Measurements from ENCODE around the gene PTPN4. TPM values are rescaled to one million over a fixed set of nuclear protein-coding genes. Genes with fewer than 3 reads are reported as not detected.
A peak's percentile ranks its signal among the peaks of the same experiment; 100 is the strongest.

PTPN4 gene
- total and polyA plus RNA-seq, 8 donors = 22.0 to 48.4 (median 28.9) TPM

DNA sequence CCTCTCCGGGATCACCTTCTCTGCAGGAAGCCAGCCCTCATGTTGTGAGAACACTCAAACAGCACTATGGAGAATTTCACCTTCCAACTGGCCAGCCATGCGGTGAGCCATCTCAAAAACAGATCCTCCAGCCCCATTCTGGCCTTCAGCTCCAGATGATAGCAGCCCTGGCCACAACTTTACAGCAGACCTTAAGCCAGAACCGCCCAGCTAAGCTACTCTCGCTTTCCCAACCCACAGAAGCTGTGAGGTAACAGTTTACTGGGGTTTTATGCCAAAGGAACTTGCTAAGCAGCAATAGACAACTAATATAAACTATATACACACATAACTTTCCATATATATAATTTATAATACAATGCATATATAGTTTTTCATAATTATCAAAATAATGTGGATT lies 11.6 kb upstream of the PTPN4 start:
- TF ChIP-seq, protein P1, sequence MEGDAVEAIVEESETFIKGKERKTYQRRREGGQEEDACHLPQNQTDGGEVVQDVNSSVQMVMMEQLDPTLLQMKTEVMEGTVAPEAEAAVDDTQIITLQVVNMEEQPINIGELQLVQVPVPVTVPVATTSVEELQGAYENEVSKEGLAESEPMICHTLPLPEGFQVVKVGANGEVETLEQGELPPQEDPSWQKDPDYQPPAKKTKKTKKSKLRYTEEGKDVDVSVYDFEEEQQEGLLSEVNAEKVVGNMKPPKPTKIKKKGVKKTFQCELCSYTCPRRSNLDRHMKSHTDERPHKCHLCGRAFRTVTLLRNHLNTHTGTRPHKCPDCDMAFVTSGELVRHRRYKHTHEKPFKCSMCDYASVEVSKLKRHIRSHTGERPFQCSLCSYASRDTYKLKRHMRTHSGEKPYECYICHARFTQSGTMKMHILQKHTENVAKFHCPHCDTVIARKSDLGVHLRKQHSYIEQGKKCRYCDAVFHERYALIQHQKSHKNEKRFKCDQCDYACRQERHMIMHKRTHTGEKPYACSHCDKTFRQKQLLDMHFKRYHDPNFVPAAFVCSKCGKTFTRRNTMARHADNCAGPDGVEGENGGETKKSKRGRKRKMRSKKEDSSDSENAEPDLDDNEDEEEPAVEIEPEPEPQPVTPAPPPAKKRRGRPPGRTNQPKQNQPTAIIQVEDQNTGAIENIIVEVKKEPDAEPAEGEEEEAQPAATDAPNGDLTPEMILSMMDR (IDR thresholded peaks at IDR 0.05) = no peak
- H3K4me1 ChIP-seq = peaks cover 0 to 2% of the 10 kb centered on the region in 2 donors
- no peak overlapping the region for H3K27ac ChIP-seq
- no peak for DNase-seq
- H3K36me3 ChIP-seq = no peaks in the 10 kb centered on the region
- no peaks in the 10 kb centered on the region for H3K27me3 ChIP-seq
- H3K4me3 ChIP-seq = no peak overlapping the region
- intact Hi-C loops (cut with DNase I) = no loop called here
- no peak for ATAC-seq
- no peaks in the 10 kb centered on the region for H3K9me3 ChIP-seq

GRCh38 chr2:119749477-119750012 lies 10.2 kb upstream of the PTPN4 start:
- no peak overlapping the region for H3K27ac ChIP-seq
- H3K36me3 ChIP-seq = no peaks in the 10 kb centered on the region
- TF ChIP-seq, protein P1 (IDR thresholded peaks at IDR 0.05) = no peak
- no peaks in the 10 kb centered on the region for H3K27me3 ChIP-seq
- ATAC-seq = no peak
- H3K9me3 ChIP-seq = no peaks in the 10 kb centered on the region
- intact Hi-C loops (cut with DNase I) = no loop called here
- no peak for DNase-seq
- peaks cover 0 to 12% of the 10 kb centered on the region in 2 donors for H3K4me1 ChIP-seq
- no peak overlapping the region for H3K4me3 ChIP-seq

GRCh38 chr2:119751706-119752105 lies 8.0 kb upstream of the PTPN4 start:
- no peaks in the 10 kb centered on the region for H3K9me3 ChIP-seq
- peaks cover 0 to 12% of the 10 kb centered on the region in 2 donors for H3K4me1 ChIP-seq
- no peaks in the 10 kb centered on the region for H3K27me3 ChIP-seq
- ATAC-seq (no peak), DNase-seq (no peak)
- intact Hi-C loops (cut with DNase I) = no loop called here
- TF ChIP-seq, protein P1 (IDR thresholded peaks at IDR 0.05) = no peak
- no peaks in the 10 kb centered on the region for H3K36me3 ChIP-seq
- no peak overlapping the region for H3K27ac ChIP-seq
- H3K4me3 ChIP-seq = no peak overlapping the region

DNA sequence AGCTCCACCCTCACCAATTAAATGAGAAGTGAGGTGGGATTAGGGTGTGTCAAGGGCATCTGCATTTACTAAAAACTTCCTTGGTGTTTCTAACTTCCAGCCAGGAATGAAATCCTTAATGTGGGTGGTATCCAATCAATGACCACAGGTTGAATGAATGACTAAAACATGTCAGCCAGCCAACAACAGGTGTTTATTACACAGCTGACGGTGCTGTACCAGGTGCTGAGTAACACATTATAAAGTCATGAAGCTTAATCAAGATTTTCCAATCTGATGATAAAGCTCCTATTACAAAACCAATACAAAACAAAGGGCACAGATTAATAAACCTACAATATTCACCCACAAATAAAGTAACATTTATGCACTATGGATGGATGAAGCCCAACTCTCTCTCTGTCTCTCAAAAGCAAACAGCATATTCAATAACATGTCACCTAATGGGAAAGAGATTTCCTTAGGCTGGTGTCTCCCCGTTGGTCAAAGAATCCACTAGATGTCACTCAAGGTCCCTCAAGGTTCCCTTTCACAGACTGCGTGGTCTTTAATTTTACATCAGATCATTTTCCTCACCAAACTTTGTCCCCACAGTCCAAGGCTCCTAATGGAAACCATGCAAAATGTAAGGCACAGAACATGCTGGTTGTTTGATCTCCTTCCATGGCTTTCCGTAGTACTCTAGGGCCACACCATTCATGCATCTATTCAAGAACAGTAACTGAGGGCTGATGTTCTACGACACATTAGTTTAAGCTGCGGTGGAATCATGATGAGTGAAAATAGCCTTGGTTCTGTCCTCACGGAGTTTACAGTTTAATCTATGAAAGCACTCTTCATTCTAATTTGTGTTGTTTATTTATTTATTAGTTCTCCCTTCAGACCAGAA lies 6.4 kb upstream of the PTPN4 start:
- Histone ChIP-seq H3K9me3 (no peaks in the 10 kb centered on the region), H3K4me1 (peaks cover 0 to 12% of the 10 kb centered on the region in 2 donors), H3K27me3 (no peaks in the 10 kb centered on the region), H3K36me3 (no peaks in the 10 kb centered on the region), H3K4me3 (no peak overlapping the region), H3K27ac (no peak overlapping the region)
- TF ChIP-seq, protein P1 (IDR thresholded peaks at IDR 0.05) = peak; percentile 51 to 60
- DNase-seq (peak in 2 of 4 donors; percentile 36 to 58), ATAC-seq (peak; percentile 79)
- intact Hi-C loops (cut with DNase I) = no loop called here

DNA sequence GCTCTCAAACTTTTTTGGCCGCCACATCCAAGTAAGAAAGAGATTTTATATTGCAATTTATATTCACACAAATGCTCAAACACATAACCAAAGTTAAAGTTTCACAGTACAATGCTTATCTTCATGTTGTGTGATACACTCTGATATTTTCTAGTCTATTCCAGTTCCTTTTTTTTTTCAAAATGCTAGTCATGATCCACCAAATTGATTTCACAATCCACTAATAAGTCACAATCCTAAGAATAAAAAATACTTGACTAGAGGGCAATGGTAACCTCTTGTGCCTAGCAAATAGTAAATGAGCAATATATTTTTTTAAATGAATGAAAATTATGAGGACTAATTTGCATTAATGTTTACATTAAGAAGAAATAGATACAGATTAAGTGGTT lies 5.8 kb upstream of the PTPN4 start:
- ATAC-seq (peak; percentile 11), DNase-seq (no peak)
- no peaks in the 10 kb centered on the region for H3K27me3 ChIP-seq
- H3K36me3 ChIP-seq = no peaks in the 10 kb centered on the region
- H3K27ac ChIP-seq = no peak overlapping the region
- TF ChIP-seq, protein P1 (IDR thresholded peaks at IDR 0.05) = no peak
- intact Hi-C loops (cut with DNase I) = no loop called here
- peaks cover 0 to 17% of the 10 kb centered on the region in 2 donors for H3K4me1 ChIP-seq
- H3K4me3 ChIP-seq = no peak overlapping the region
- H3K9me3 ChIP-seq = no peaks in the 10 kb centered on the region

Measured in left lung (tissue), 10 donors.